DOHH2 (cell line): ENCODE data around the gene CHI3L1.
A peak's percentile ranks its signal among the peaks of the same experiment; 100 is the strongest.

Experiments used
- EZH2phosphoT487 ChIP-seq: fragments of 200-600 bp; sonication (generic); IDR thresholded peaks from 2 replicates; pipeline ENCODE4 v1.6.1; 2017; ENCODE audit warnings: borderline replicate concordance, mild to moderate bottlenecking, antibody characterized with exemption, low read length, moderate library complexity, mixed read lengths
- TF ChIP-seq, protein P1 (sequence below): fragments of 200-600 bp; sonication (generic); IDR thresholded peaks from one replicate; pipeline ENCODE4 v1.5.1; 2014; ENCODE audit warnings: antibody characterized with exemption, mild to moderate bottlenecking, low read depth, low read length; ENCODE audit not compliant: poor library complexity, severe bottlenecking

- TF ChIP-seq, protein P1, sequence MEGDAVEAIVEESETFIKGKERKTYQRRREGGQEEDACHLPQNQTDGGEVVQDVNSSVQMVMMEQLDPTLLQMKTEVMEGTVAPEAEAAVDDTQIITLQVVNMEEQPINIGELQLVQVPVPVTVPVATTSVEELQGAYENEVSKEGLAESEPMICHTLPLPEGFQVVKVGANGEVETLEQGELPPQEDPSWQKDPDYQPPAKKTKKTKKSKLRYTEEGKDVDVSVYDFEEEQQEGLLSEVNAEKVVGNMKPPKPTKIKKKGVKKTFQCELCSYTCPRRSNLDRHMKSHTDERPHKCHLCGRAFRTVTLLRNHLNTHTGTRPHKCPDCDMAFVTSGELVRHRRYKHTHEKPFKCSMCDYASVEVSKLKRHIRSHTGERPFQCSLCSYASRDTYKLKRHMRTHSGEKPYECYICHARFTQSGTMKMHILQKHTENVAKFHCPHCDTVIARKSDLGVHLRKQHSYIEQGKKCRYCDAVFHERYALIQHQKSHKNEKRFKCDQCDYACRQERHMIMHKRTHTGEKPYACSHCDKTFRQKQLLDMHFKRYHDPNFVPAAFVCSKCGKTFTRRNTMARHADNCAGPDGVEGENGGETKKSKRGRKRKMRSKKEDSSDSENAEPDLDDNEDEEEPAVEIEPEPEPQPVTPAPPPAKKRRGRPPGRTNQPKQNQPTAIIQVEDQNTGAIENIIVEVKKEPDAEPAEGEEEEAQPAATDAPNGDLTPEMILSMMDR, result peak; percentile 82
- TF ChIP-seq EZH2phosphoT487, result no peak
Measured at GRCh38 chr1:203172184-203173010, 14.1 kb downstream of the CHI3L1 start.
